Thoracic aorta (tissue), 2 donors: ENCODE measurements around the gene MTCL1. TPM values are rescaled to one million over a fixed set of nuclear protein-coding genes. Genes with fewer than 3 reads are reported as not detected.

ENCODE experiments used
- ATAC-seq: fragments of 150-250 bp; one replicate; pipeline ENCODE4 v1.8.0; 2017; ENCODE audit warnings: low read depth; ENCODE audit not compliant: insufficient number of reproducible peaks, low FRiP score
- DNase-seq: peaks from one replicate; pipeline ENCODE4 v3.0.0-alpha.2; 2020; ENCODE audit warnings: low spot score
- H3K27ac ChIP-seq, 2 donors: fragments of 200-600 bp; sonication (generic); 1 replicate in 1 of 2; 2 replicates in 1 of 2; pipeline ENCODE4 v1.5.1; 2016; ENCODE audit warnings: mild to moderate bottlenecking in 2 of 2, moderate library complexity in 2 of 2
- H3K27me3 ChIP-seq: fragments of 200-600 bp; sonication (generic); replicated peaks from 2 replicates; pipeline ENCODE4 v1.6.0; 2016; ENCODE audit warnings: mild to moderate bottlenecking; ENCODE audit not compliant: insufficient read depth
- H3K36me3 ChIP-seq: fragments of 200-600 bp; sonication (generic); one replicate; pipeline ENCODE4 v1.5.1; 2016
- H3K4me1 ChIP-seq, 2 donors: fragments of 200-600 bp; sonication (generic); 1 replicate in 1 of 2; 2 replicates in 1 of 2; pipeline versions ENCODE4 v1.5.1 to v1.6.0; 2016; ENCODE audit warnings: low read depth in 2 of 2, mild to moderate bottlenecking in 1 of 2; ENCODE audit not compliant: control insufficient read depth in 1 of 2
- H3K4me3 ChIP-seq: fragments of 200-600 bp; sonication (generic); 2 replicates; pipeline ENCODE4 v1.5.1; 2016; ENCODE audit warnings: mild to moderate bottlenecking
- H3K9me3 ChIP-seq: fragments of 200-600 bp; sonication (generic); 2 replicates; pipeline ENCODE4 v1.5.1; 2016
- CTCF ChIP-seq: fragments of 200-600 bp; sonication (generic); IDR thresholded peaks from one replicate; pipeline ENCODE4 v1.5.1; 2019; ENCODE audit warnings: antibody characterized with exemption
- total RNA-seq, 2 donors: library from RNA; depleted of rRNA; stranded (reverse); fragments of >200 nt; gene quantifications; one replicate each; pipeline versions ENCODE4 v1.1.0 to v1.2.3, GENCODE V29; 2016

Gene MTCL1
- total RNA-seq, 2 donors from 2014 or later: 9.9 to 23.3 TPM

- no peak for ATAC-seq
- Histone ChIP-seq H3K4me3 (no peak overlapping the region), H3K27me3 (no peaks in the 10 kb centered on the region), H3K36me3 (no peaks in the 10 kb centered on the region), H3K27ac (no peak overlapping the region), H3K9me3 (no peaks in the 10 kb centered on the region), H3K4me1 (no peaks in the 10 kb centered on the region)
- no peak for DNase-seq
- no peak for TF ChIP-seq CTCF
Observed at GRCh38 chr18:8847066-8847755, 141.9 kb downstream of the MTCL1 start.

- ATAC-seq (no peak), DNase-seq (no peak)
Observed at GRCh38 chr18:8847900-8848299, 142.5 kb downstream of the MTCL1 start.

DNA sequence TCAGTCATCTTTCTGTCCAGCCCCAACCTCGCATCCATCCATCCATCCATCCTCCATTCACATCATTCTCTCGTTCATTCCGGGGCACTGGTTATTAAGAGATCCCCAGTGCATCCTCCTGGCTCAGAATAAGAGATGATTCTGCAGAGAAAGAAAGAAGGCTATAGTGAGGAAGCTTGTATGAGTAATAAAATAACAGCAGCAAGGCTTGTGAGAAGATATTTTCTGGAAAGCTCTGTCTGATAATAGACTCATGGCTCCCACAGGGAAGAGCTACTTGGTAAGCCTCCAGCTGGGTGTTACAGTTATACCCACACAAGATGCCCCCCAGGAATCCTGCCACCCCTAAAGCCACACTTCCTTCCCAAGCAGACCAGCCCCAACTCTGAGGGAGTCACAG, 143.2 kb downstream of the MTCL1 start:
- no peak overlapping the region for H3K27ac ChIP-seq
- no peaks in the 10 kb centered on the region for H3K36me3 ChIP-seq
- no peak for DNase-seq
- ATAC-seq: no peak
- no peaks in the 10 kb centered on the region for H3K27me3 ChIP-seq
- H3K4me1 ChIP-seq: no peaks in the 10 kb centered on the region
- TF ChIP-seq CTCF: no peak
- H3K9me3 ChIP-seq: no peaks in the 10 kb centered on the region
- no peak overlapping the region for H3K4me3 ChIP-seq

More at GRCh38 chr18:8847900-8848299, 142.5 kb downstream of the MTCL1 start:
- no peak overlapping the region for H3K4me3 ChIP-seq
- H3K36me3 ChIP-seq: no peaks in the 10 kb centered on the region
- no peaks in the 10 kb centered on the region for H3K27me3 ChIP-seq
- no peaks in the 10 kb centered on the region for H3K9me3 ChIP-seq
- TF ChIP-seq CTCF: no peak
- H3K4me1 ChIP-seq: no peaks in the 10 kb centered on the region
- H3K27ac ChIP-seq: no peak overlapping the region

- no peak overlapping the region for H3K4me3 ChIP-seq
- TF ChIP-seq CTCF: no peak
- no peak for DNase-seq
- no peak overlapping the region for H3K27ac ChIP-seq
- no peaks in the 10 kb centered on the region for H3K36me3 ChIP-seq
- no peaks in the 10 kb centered on the region for H3K9me3 ChIP-seq
- no peaks in the 10 kb centered on the region for H3K27me3 ChIP-seq
- ATAC-seq: no peak
- no peaks in the 10 kb centered on the region for H3K4me1 ChIP-seq
Observed at GRCh38 chr18:8849696-8850095, 144.3 kb downstream of the MTCL1 start.

GRCh38 chr18:8851659-8852058, 146.3 kb downstream of the MTCL1 start:
- Histone ChIP-seq H3K27ac (no peak overlapping the region), H3K27me3 (no peaks in the 10 kb centered on the region), H3K36me3 (no peaks in the 10 kb centered on the region), H3K4me1 (no peaks in the 10 kb centered on the region), H3K9me3 (no peaks in the 10 kb centered on the region), H3K4me3 (no peak overlapping the region)
- ATAC-seq: no peak
- no peak for DNase-seq
- TF ChIP-seq CTCF: no peak
